HepG2 (cell line): ENCODE measurements around the gene MON1A. TPM values are rescaled to one million over a fixed set of nuclear protein-coding genes. Genes with fewer than 3 reads are reported as not detected.
A peak's percentile ranks its signal among the peaks of the same experiment; 100 is the strongest.

ENCODE experiments used
- ETV6 ChIP-seq: sonication (generic); formaldehyde crosslinking; conservative IDR thresholded peaks from 2 replicates; pipeline ENCODE4 v1.4.0; 2020; ENCODE audit warnings: missing genetic modification reagents
- HBP1 ChIP-seq: IDR thresholded peaks from 2 replicates; pipeline ENCODE4 v1.6.1; 2016; ENCODE audit warnings: low read depth, control low read depth
- HDAC1 ChIP-seq: sonication (generic); formaldehyde crosslinking; IDR thresholded peaks from 2 replicates; pipeline ENCODE4 v1.5.1; 2020; ENCODE audit warnings: mild to moderate bottlenecking, missing genetic modification reagents
- KLF9 ChIP-seq: IDR thresholded peaks from 2 replicates; pipeline ENCODE4 v1.6.1; 2016; ENCODE audit warnings: low read depth
- MEF2D ChIP-seq: sonication (generic); formaldehyde crosslinking; IDR thresholded peaks from 2 replicates; pipeline ENCODE4 v1.5.1; 2020; ENCODE audit warnings: mild to moderate bottlenecking, missing genetic modification reagents
- NFE2L1 ChIP-seq: sonication (generic); formaldehyde crosslinking; IDR thresholded peaks from 2 replicates; pipeline ENCODE4 v1.4.0; 2020; ENCODE audit warnings: missing genetic modification reagents, mild to moderate bottlenecking, borderline replicate concordance
- NR2F6 ChIP-seq, 2 experiments: IDR thresholded peaks; 2 replicates each; pipeline ENCODE4 v1.6.1; 2016; ENCODE audit warnings: antibody characterized with exemption in 1 of 2, mild to moderate bottlenecking in 1 of 2
- PTBP1 ChIP-seq: fragments of 200-400 bp; formaldehyde crosslinking; IDR thresholded peaks from 2 replicates; pipeline ENCODE4 v1.6.1; 2018; ENCODE audit warnings: low read length, low read depth; ENCODE audit not compliant: poor library complexity, severe bottlenecking
- SKIL ChIP-seq: sonication (generic); formaldehyde crosslinking; IDR thresholded peaks from 2 replicates; pipeline ENCODE4 v1.8.0; 2022; ENCODE audit warnings: missing genetic modification reagents, mild to moderate bottlenecking, moderate library complexity, borderline replicate concordance
- SRSF1 ChIP-seq: fragments of 200-400 bp; formaldehyde crosslinking; optimal IDR thresholded peaks from 2 replicates; pipeline ENCODE3; 2017; ENCODE audit warnings: mild to moderate bottlenecking, low read depth, low read length, moderate library complexity
- TMF1 ChIP-seq: sonication (generic); formaldehyde crosslinking; IDR thresholded peaks from 2 replicates; pipeline ENCODE4 v1.8.1; 2022; ENCODE audit warnings: low read depth, missing genetic modification reagents
- U2AF2 ChIP-seq: fragments of 200-400 bp; formaldehyde crosslinking; IDR thresholded peaks from 2 replicates; pipeline ENCODE4 v1.6.1; 2017; ENCODE audit warnings: low read depth, mild to moderate bottlenecking, low read length
- ZBED4 ChIP-seq: sonication (generic); formaldehyde crosslinking; IDR thresholded peaks from 2 replicates; pipeline ENCODE4 v1.4.0; 2020; ENCODE audit warnings: missing genetic modification reagents, borderline replicate concordance
- ZBTB46 ChIP-seq: sonication (generic); formaldehyde crosslinking; IDR thresholded peaks from 2 replicates; pipeline ENCODE4 v1.4.0; 2020; ENCODE audit warnings: mild to moderate bottlenecking, missing genetic modification reagents, borderline replicate concordance
- ZNF12 ChIP-seq: sonication (generic); formaldehyde crosslinking; IDR thresholded peaks from 2 replicates; pipeline ENCODE4 v1.5.0; 2020; ENCODE audit warnings: missing genetic modification reagents
- ZNF343 ChIP-seq: sonication (generic); formaldehyde crosslinking; IDR thresholded peaks from 2 replicates; pipeline ENCODE4 v1.4.0; 2020; ENCODE audit warnings: mild to moderate bottlenecking, missing genetic modification reagents
- ZNF367 ChIP-seq: sonication (generic); formaldehyde crosslinking; IDR thresholded peaks from 2 replicates; pipeline ENCODE4 v1.4.0; 2020; ENCODE audit warnings: missing genetic modification reagents, borderline replicate concordance
- ZNF510 ChIP-seq: sonication (generic); formaldehyde crosslinking; IDR thresholded peaks from 2 replicates; pipeline ENCODE4 v1.4.0; 2020; ENCODE audit warnings: low read depth, mild to moderate bottlenecking, missing genetic modification reagents
- ZNF572 ChIP-seq: sonication (generic); formaldehyde crosslinking; IDR thresholded peaks from 2 replicates; pipeline ENCODE4 v1.5.1; 2020; ENCODE audit warnings: mild to moderate bottlenecking, missing genetic modification reagents
- ZNF605 ChIP-seq: sonication (generic); formaldehyde crosslinking; IDR thresholded peaks from 2 replicates; pipeline ENCODE4 v1.8.0; 2022; ENCODE audit warnings: mild to moderate bottlenecking, missing genetic modification reagents
- ZNF740 ChIP-seq: sonication (generic); formaldehyde crosslinking; IDR thresholded peaks from 2 replicates; pipeline ENCODE4 v1.4.0; 2020; ENCODE audit warnings: missing genetic modification reagents
- ZNF841 ChIP-seq: sonication (generic); formaldehyde crosslinking; IDR thresholded peaks from 2 replicates; pipeline ENCODE4 v1.8.1; 2023; ENCODE audit warnings: missing genetic modification reagents, borderline replicate concordance
- polyA plus RNA-seq, 8 experiments: library from polyadenylated mRNA; depleted of rRNA in 3 of 8; stranded (reverse) in 7 of 8; unstranded in 1 of 8; fragments of >200 nt; fragmentation: Illumina TruSeq in 4 of 8; extraction: Trizol in 4 of 8; gene quantifications; 2 replicates each; pipeline versions ENCODE4 v1.2.1 to v1.2.3, GENCODE V29; 2011 to 2016; ENCODE audit warnings: low read depth in 4 of 8, missing spikeins in 1 of 8, mixed read lengths in 1 of 8; ENCODE audit not compliant: insufficient read depth in 1 of 8
- total RNA-seq, 5 experiments: library from RNA; depleted of rRNA; stranded (reverse); fragments of >200 nt; fragmentation: Illumina TruSeq; extraction: Trizol; gene quantifications; 2 replicates each; pipeline ENCODE4 v1.2.3, GENCODE V29; 2016; ENCODE audit warnings: low read depth in 1 of 5

MON1A gene
- total and polyA plus RNA-seq, 2 of the 13 experiments (the other 11 are each of a cell fraction or from before 2014, with no cell fraction given): 4.6 to 9.0 TPM

- TF ChIP-seq HDAC1 (peak; percentile 75), ZNF572 (CRISPR knock-in tag) (no peak), SKIL (CRISPR knock-in tag) (no peak), KLF9 (CRISPR knock-in tag) (no peak), ZNF367 (CRISPR knock-in tag) (no peak), ZNF605 (peak; percentile 62; the same call in 1 of the 2 replicates), ZBTB46 (CRISPR knock-in tag) (no peak), ZNF12 (CRISPR knock-in tag) (no peak), SRSF1 (no peak), MEF2D (no peak), NR2F6 (IDR thresholded peaks at IDR 0.05) (no peak), NR2F6 (CRISPR knock-in tag; IDR thresholded peaks at IDR 0.05) (peak; percentile 58; the same call in 1 of the 2 replicates), ZNF510 (CRISPR knock-in tag) (no peak), ZNF343 (CRISPR knock-in tag) (no peak), HBP1 (CRISPR knock-in tag) (no peak), PTBP1 (no peak), ZNF740 (no peak), U2AF2 (no peak), ZBED4 (CRISPR knock-in tag) (peak; percentile 53; the same call in 1 of the 2 replicates), TMF1 (CRISPR knock-in tag) (no peak), NFE2L1 (CRISPR knock-in tag) (no peak), ZNF841 (no peak), ETV6 (0 out of 2 replicates have a peak, but pooled peaks have one; percentile 13)
Observed at GRCh38 chr3:49873623-49874022, 56.0 kb downstream of the MON1A start (continued).
